SKM-1 (cell line): Measurements from ENCODE around the gene CEACAM1.
"Not testable (repeated sequence)": the region's sequence is repeated elsewhere in the genome, so short reads cannot be mapped to it uniquely, and the experiment has no call there.

Source experiments
- DNase-seq: peaks from one replicate; lab custom pipeline; 2025; ENCODE audit not compliant: unreplicated experiment; lab: John Stamatoyannopoulos, UW

Gene CEACAM1

DNA sequence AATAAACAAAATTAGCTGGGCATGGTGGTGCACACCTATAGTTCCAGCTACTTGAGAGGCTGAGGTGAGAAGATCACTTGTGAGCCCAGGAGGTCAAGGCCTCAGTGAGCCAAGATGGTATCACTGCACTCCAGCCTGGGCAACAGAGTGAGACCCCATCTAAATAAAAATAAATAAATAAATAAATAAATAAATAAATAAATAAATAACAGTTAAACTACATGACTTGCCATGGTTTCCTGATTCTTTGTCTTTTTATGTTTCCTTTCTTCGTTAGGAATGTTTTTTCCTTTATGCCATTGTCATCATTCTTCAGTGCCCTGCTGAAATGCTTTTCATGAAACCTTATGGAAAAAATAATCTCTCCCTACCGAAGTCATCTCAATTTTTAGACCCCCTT, 50.3 kb downstream of the CEACAM1 start:
- DNase-seq: no peak

DNA sequence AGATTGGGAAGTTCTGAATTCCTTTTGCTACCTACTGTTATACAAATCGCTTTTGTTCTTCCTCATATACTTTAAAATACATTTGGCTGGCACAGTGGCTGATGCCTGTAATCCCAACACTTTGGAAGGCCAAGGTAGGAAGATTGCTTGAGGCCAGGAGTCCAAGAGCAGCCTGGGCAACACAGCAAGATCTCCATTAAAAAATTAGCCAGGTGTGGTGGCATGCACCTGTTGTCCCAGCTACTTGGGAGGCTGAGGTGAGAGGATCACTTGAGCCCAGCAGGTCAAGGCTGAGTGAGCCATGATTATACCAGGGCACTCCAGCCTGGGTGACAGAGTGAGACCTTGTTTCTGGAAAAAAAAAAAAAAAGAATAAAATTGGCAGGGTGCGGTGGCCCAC, 51.2 kb downstream of the CEACAM1 start:
- DNase-seq: no peak

DNA sequence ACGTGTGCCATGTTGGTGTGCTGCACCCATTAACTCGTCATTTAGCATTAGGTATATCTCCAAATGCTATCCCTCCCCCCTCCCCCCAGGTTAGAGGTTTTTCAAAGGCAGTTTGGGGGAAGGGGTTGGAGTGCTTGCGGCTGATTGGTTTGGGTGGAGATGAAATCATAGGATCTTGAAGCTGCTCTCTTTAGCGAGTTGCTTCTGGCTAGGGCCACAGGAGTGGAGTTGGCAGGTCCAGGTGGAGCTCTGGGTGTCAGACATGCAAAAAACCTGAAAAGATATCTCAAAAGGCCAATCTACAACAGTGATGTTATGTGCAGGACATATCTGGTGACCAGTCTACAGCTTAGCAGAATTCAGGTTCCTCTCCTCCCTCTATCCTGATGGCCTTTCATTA, 52.9 kb downstream of the CEACAM1 start:
- no peak for DNase-seq

- no peak for DNase-seq
These were observed 53.5 kb downstream of the CEACAM1 start for GRCh38 chr19:42474743-42475142.

- DNase-seq: no peak
These were observed 54.6 kb downstream of the CEACAM1 start for GRCh38 chr19:42473686-42474085.

- DNase-seq: no peak
These were observed 55.7 kb downstream of the CEACAM1 start for GRCh38 chr19:42472402-42473147.

DNA sequence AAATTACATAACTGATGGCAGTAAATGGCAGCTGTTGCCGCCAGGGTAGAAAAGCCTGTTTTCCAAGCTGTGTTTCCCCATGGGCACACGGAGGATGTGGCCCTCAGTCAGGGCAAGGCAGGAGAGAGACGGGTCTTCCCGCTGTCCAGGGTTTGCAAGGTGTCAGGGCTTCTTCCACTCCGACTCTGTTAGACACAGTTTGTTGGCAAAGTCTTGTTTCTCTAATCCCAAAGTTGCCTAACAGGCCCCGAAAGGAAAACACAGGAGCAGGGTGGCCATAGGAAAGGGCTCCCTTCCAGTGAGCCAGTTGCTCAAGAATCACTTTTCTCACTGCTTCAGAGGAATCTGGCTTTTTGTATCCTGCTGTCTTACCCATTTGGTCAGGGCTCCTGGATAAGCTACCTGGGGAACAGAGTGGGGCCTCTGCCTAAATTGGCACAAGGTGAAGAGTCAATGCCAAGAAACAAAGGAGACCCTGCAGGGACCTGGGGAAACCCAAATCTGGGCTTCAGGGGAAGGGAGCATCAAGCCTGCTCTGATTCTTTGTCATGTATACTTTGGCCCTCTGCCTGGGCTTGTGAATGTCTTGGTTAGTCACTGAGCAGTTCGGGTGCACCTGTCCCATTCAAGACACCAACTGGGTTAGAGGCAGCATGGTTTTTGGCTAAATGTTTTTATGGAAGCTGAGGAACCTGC, 56.6 kb downstream of the CEACAM1 start:
- DNase-seq: no peak

DNA sequence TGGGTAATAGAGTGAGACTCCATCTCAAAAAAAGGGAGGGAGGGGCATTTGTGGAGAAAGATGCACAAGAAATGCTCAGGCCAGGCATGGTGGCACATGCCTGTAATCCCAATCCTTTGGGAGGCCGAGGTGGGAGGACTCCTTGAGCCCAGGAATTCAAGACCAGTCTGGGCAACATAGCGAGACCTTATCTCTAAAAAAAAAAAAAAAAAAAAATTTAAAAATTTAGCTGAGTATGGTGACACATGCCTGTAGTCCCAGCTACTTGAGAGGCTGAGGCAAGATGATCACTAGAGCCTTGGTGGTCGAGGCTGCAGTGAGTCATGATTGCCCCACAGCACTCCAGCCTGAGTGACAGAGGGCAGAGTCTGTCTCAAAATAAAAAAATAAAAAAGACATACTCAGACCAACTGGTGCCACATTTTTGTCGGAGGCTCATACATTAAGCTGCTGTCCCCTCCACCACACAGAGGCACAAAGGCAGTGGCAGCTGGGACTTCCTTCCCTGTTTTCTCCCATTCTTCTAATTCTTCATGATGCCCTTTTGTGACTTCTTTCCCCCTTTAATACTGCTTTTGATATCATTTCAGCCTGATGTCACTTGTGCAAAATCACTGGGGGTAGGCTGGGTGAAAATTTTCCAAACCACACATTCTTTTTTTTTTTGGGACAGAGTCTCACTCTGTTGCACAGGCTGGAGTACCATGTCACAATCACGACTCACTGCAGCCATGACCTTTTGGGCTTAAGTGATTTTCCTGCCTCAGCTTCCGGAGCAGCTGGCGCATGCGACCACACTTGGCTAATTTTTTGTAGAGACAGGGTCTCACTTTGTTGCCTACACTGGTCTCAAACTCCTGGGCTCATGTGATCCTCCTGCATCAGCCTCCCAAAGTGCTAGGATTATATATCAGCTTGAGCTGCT, 58.7 kb downstream of the CEACAM1 start:
- no peak for DNase-seq

DNA sequence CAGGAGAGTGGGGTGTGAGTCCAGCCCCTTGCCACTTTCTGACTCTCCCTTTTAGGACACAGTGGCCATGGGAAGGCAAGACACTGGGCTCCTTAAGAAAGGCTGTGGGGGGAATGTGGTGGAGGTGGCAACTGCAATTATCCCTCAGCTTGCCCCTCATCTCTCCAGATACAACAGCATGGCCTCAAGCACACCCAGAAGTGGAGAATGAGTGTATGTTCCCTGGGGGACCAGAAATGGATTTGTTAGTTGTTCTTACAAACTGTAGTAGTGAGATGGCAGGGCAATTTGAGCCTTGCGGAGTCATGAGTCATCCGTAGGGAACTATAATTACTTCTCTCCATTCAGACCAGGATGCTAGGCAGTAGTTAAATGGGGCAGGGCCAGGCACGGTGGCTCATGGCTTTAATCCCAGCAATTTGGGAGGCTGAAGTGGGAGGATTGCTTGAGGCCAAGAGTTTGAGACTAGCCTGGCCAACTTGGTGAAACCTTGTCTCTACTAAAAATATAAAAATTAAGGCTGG, 59.9 kb downstream of the CEACAM1 start:
- DNase-seq: no peak

- no peak for DNase-seq
These were observed 61.0 kb downstream of the CEACAM1 start for GRCh38 chr19:42467183-42467760.

DNA sequence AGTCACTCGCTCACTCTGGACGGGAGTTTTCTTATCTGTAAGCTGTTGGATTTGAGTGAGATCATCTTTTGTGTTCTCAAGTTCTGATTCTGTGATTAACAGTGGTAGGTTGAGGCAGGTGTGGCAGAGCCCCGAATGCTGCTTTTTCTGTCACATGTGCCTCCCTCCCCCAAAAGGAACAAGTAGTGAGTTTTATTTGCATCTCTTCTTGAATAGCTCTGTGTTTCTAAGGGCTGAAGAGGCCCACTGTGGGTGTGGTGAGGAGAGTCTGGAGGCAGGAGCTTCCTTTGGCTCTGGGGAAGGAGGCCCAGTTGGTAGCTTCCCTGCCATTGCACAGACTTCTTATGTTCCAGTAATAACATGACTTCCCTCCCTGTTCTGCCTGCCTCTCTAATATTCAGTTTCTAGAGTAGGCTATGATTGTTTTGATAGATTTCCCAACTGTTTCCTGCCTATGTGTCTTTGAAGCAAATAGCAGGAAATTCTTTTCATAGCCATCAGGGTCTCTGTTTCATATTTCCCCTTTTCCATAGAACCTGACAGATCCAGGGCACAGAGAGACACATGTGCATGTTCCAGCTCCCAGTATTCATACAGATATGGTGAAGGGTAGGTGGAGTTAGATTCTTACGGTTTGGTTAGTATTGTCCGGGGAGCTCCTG, 61.6 kb downstream of the CEACAM1 start:
- DNase-seq: no peak

DNA sequence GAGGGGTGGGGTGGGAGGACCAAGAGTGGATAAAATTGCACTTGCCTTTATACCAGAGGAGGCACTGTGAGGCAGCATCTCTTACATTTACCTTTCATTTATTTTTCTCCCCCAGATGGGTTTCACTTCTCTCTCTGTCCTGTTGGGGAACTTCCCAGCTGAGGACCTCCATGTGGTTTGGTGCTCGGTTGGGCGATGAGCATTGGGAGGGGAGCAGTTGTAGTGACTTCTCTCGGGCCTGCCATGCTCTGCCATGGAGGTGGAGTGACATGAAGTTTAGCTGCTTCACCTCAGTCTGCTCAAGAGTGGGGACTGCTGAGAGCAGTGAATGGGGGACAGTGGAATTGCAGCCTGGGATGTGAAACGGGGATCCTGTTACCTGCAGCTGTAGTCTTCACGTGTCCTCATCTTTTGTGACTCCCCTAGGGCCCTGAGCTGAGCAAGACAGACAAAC, 62.4 kb downstream of the CEACAM1 start:
- no peak for DNase-seq

GRCh38 chr19:42461700-42462324, 66.5 kb downstream of the CEACAM1 start:
- no peak for DNase-seq

- DNase-seq: not testable (repeated sequence)
These were observed 67.0 kb downstream of the CEACAM1 start for GRCh38 chr19:42461231-42461630.

DNA sequence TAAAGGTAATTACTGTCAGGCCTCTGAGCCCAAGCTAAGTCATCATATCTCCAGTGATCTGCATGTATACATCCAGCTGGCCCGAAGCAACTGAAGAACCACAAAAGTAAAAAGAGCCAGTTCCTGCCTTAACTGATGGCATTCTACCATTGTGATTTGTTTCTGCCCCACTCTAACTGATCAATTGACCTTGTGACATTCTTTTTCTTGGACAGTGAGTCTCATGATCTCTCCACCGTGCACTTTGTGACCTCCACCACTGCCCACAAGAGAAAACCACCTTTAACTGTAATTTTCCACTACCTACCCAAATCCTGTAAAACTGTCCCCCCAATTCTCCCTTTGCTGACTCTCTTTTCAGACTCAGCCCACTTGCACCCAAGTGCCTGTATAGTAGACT, 68.4 kb downstream of the CEACAM1 start:
- no peak for DNase-seq
